Neural progenitor cell (in vitro differentiated cells): Measurements from ENCODE around the gene SCIMP.

ENCODE experiments used
- CTCF ChIP-seq: fragments of 200-600 bp; sonication (generic); IDR thresholded peaks from 2 replicates; pipeline ENCODE4 v1.5.1; 2017; ENCODE audit warnings: antibody characterized with exemption, mild to moderate bottlenecking
- EZH2 ChIP-seq: fragments of 200-600 bp; sonication (generic); IDR thresholded peaks from 2 replicates; pipeline ENCODE4 v1.6.1; 2017; ENCODE audit warnings: antibody characterized with exemption, mild to moderate bottlenecking, moderate library complexity
- EZH2phosphoT487 ChIP-seq: fragments of 200-600 bp; sonication (generic); IDR thresholded peaks from 2 replicates; pipeline ENCODE4 v1.6.1; 2017; ENCODE audit warnings: antibody characterized with exemption

GRCh38 chr17:5198472-5198871 is 36.2 kb downstream of the SCIMP start:
- no peak for TF ChIP-seq CTCF
- TF ChIP-seq EZH2, result no peak
- TF ChIP-seq EZH2phosphoT487, result no peak
